Measurements from ENCODE around the gene PC.

DNA sequence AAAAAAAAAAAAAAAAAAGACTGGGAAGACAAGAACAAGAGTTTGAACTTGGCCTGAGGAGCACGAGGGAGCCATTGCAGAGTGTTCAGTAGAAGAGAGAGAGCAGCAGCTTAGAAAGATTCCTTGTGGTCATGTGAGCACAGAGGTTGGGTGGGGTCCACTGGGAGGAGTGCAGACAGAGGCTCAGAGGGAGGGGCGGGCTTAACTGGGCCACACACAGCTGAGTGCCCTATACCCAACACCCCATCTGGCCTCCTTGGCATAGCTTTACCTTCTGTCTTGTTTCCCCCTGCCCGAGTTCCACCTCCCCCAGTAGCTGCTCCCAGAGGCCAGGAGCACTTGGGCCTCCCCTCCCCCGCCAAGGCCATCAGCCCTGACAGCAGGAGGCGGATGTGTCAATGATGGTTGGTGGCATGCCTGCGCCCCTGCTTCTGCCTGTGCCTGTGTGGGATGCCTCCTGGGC is 29.0 kb upstream of the PC start:
- no peak for TF ChIP-seq CTCF (IDR thresholded peaks at IDR 0.05)
- TF ChIP-seq MAX (IDR thresholded peaks at IDR 0.05; ENCODE audit: low read depth) = no peak
- no peak for TF ChIP-seq RAD21 (IDR thresholded peaks at IDR 0.05; ENCODE audit: low read length)
- no peak for TF ChIP-seq GABPA (IDR thresholded peaks at IDR 0.05; ENCODE audit: low read depth)
- TF ChIP-seq MEF2A (IDR thresholded peaks at IDR 0.05; ENCODE audit: borderline replicate concordance, low read depth) = no peak
- no peak for TF ChIP-seq RXRA (IDR thresholded peaks at IDR 0.05; ENCODE audit: borderline replicate concordance, low read depth)
- TF ChIP-seq POLR2AphosphoS5 (IDR thresholded peaks at IDR 0.05; ENCODE audit: low read depth, low read length) = no peak
- no peak for TF ChIP-seq YY1 (IDR thresholded peaks at IDR 0.05; ENCODE audit: low read depth)
- no peak for TF ChIP-seq SMC3 (IDR thresholded peaks at IDR 0.05; ENCODE audit: low read depth, low read length)

Data from SK-N-SH (cell line).